ENCODE results near the gene RASA3. TPM values are rescaled to one million over a fixed set of nuclear protein-coding genes. Genes with fewer than 3 reads are reported as not detected.
"Not testable (repeated sequence)": the region's sequence is repeated elsewhere in the genome, so short reads cannot be mapped to it uniquely, and the experiment has no call there.

The RASA3 gene
- total RNA-seq, 2 donors from 2014 or later, result 8.6 to 12.5 TPM

- 80% methylated on average over 26 of the region's 26 CpGs for WGBS
- intact Hi-C loops (cut with DNase I), result no loop called here
- Histone ChIP-seq H3K4me1 (replicated peaks) (no peaks in the 10 kb centered on the region), H3K27me3 (replicated peaks; ENCODE audit: insufficient read depth) (no peaks in the 10 kb centered on the region), H3K9me3 (no peaks in the 10 kb centered on the region), H3K27ac (no peak overlapping the region), H3K36me3 (no peaks in the 10 kb centered on the region), H3K4me3 (no peak overlapping the region)
- TF ChIP-seq POLR2A (IDR thresholded peaks at IDR 0.05), result no peak
- DNase-seq (ENCODE audit: low spot score), result no peak
Measured at GRCh38 chr13:114164681-114165429, 32.4 kb upstream of the RASA3 start.

DNA sequence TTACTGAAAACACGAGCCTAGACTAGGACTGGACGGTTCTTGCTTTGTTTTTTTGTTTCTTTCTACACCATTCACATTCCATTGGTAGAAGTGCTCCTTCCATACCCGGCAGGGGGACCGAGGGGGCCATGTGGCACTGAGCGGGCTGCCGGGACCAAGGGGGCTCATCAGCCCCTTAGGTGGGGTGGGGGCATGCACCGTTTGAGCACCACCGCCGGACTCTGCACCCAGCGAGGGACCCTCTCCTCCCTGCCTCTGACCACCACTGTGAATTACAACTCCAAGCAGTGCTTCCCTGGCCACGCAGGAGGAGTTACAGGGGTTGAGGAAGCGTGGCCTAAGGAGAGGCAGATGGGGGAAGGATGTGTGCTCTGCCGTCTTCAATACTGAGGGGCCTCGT is 31.6 kb upstream of the RASA3 start:
- no peak for DNase-seq (ENCODE audit: low spot score)

DNA sequence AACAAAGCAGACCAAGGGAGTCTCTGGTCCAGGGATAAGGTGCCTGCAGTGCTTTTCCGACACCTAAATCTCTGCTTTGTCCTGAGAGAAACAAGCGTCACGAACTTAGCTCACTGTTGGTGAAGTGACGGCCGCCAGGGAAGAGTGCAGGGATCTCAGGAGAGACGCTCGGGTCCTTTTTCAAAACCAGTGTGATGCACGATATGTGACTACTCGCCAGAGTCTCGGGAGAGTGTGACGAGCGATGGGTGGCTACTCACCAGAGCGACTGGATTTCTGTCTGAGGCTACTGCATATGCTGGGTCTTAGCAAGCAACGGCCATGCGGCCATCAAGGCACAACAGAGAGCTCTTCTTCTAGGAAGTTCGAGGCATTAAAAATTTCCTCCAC is 30.1 kb upstream of the RASA3 start:
- intact Hi-C loops (cut with DNase I), result no loop called here
- TF ChIP-seq POLR2A (IDR thresholded peaks at IDR 0.05) (no peak), POLR2AphosphoS5 (IDR thresholded peaks at IDR 0.05) (no peak), CTCF (IDR thresholded peaks at IDR 0.05) (no peak)
- Histone ChIP-seq H3K4me3 (no peak overlapping the region), H3K9me3 (no peaks in the 10 kb centered on the region), H3K27ac (no peak overlapping the region), H3K4me1 (replicated peaks) (no peaks in the 10 kb centered on the region), H3K36me3 (no peaks in the 10 kb centered on the region), H3K27me3 (replicated peaks; ENCODE audit: insufficient read depth) (no peaks in the 10 kb centered on the region)
- no peak for DNase-seq (ENCODE audit: low spot score)
- WGBS, result 84% methylated on average over 16 of the region's 16 CpGs

More for the DNA sequence above, 31.6 kb upstream of the RASA3 start:
- TF ChIP-seq POLR2AphosphoS5 (IDR thresholded peaks at IDR 0.05), result no peak
- no peak for TF ChIP-seq POLR2A (IDR thresholded peaks at IDR 0.05)
- no peak for TF ChIP-seq CTCF (IDR thresholded peaks at IDR 0.05)
- Histone ChIP-seq H3K4me1 (replicated peaks) (no peaks in the 10 kb centered on the region), H3K27me3 (replicated peaks; ENCODE audit: insufficient read depth) (no peaks in the 10 kb centered on the region), H3K9me3 (no peaks in the 10 kb centered on the region), H3K27ac (no peak overlapping the region), H3K4me3 (no peak overlapping the region), H3K36me3 (no peaks in the 10 kb centered on the region)
- 76% methylated on average over 14 of the region's 14 CpGs for WGBS
- intact Hi-C loops (cut with DNase I), result no loop called here

GRCh38 chr13:114161644-114162532 is 29.5 kb upstream of the RASA3 start:
- Histone ChIP-seq H3K36me3 (no peaks in the 10 kb centered on the region), H3K4me1 (replicated peaks) (no peaks in the 10 kb centered on the region), H3K27me3 (replicated peaks; ENCODE audit: insufficient read depth) (no peaks in the 10 kb centered on the region), H3K9me3 (no peaks in the 10 kb centered on the region), H3K27ac (no peak overlapping the region), H3K4me3 (no peak overlapping the region)
- intact Hi-C loops (cut with DNase I), result no loop called here
- DNase-seq (ENCODE audit: low spot score), result no peak
- 26% methylated on average over 32 of the region's 32 CpGs for WGBS
- TF ChIP-seq CTCF (IDR thresholded peaks at IDR 0.05) (no peak), POLR2A (IDR thresholded peaks at IDR 0.05) (no peak), POLR2AphosphoS5 (IDR thresholded peaks at IDR 0.05) (no peak)

- WGBS, result 93% methylated on average over 47 of the region's 47 CpGs
- no peak for DNase-seq (ENCODE audit: low spot score)
- intact Hi-C loops (cut with DNase I), result no loop called here
Measured at GRCh38 chr13:114161028-114161556, 28.7 kb upstream of the RASA3 start.

GRCh38 chr13:114158869-114159666 is 26.6 kb upstream of the RASA3 start:
- H3K36me3 ChIP-seq; H3K27ac ChIP-seq; intact Hi-C loops (cut with DNase I); H3K27me3 ChIP-seq (replicated peaks; ENCODE audit: insufficient read depth); H3K9me3 ChIP-seq; H3K4me3 ChIP-seq; H3K4me1 ChIP-seq (replicated peaks); DNase-seq (ENCODE audit: low spot score): not testable (repeated sequence)
- WGBS, result 78% methylated on average over 13 of the region's 13 CpGs

More at GRCh38 chr13:114161028-114161556, 28.7 kb upstream of the RASA3 start:
- Histone ChIP-seq H3K4me3 (no peak overlapping the region), H3K4me1 (replicated peaks) (no peaks in the 10 kb centered on the region), H3K36me3 (no peaks in the 10 kb centered on the region), H3K27ac (no peak overlapping the region), H3K9me3 (no peaks in the 10 kb centered on the region), H3K27me3 (replicated peaks; ENCODE audit: insufficient read depth) (no peaks in the 10 kb centered on the region)
- TF ChIP-seq CTCF (IDR thresholded peaks at IDR 0.05), result no peak
- no peak for TF ChIP-seq POLR2A (IDR thresholded peaks at IDR 0.05)
- TF ChIP-seq POLR2AphosphoS5 (IDR thresholded peaks at IDR 0.05), result no peak
